Colonic mucosa (tissue), 4 donors: ENCODE measurements around the gene CHD6. TPM values are rescaled to one million over a fixed set of nuclear protein-coding genes. Genes with fewer than 3 reads are reported as not detected.

Experiments
- DNase-seq: peaks from one replicate; pipeline ENCODE4 v3.0.0-alpha.2; 2020
- H3K27ac ChIP-seq: fragments of 200-600 bp; one replicate; pipeline ENCODE4 v1.8.0; 2021
- H3K27me3 ChIP-seq: fragments of 200-600 bp; one replicate; pipeline ENCODE4 v1.8.0; 2021
- H3K36me3 ChIP-seq: fragments of 200-600 bp; one replicate; pipeline ENCODE4 v1.8.0; 2021
- H3K4me1 ChIP-seq: fragments of 200-600 bp; one replicate; pipeline ENCODE4 v1.8.0; 2021; ENCODE audit warnings: mild to moderate bottlenecking
- H3K4me3 ChIP-seq: fragments of 200-600 bp; one replicate; pipeline ENCODE4 v1.8.0; 2021
- H3K9ac ChIP-seq, 2 donors: one replicate each; pipeline ENCODE4 v1.7.0; 2013; ENCODE audit warnings: control low read depth in 2 of 2, low read depth in 2 of 2, low read length in 2 of 2
- H3K9me3 ChIP-seq: fragments of 200-600 bp; one replicate; pipeline ENCODE4 v1.8.0; 2021
- intact Hi-C: fragments of 100-400 bp; cut with DNase I; formaldehyde crosslinking; loops from one replicate; pipeline ENCODE4 v1.14.1; 2022
- total RNA-seq, 2 donors: library from RNA; stranded (reverse); fragmentation: NEBNext Ultra II Directional in 1 of 2; extraction: Animal tissue kit (Norgen Biotek cat#: 25700) in 1 of 2; gene quantifications; one replicate each; pipeline ENCODE4 v1.2.1, GENCODE V29; 2021
- TF ChIP-seq, protein P1 (sequence below): fragments of 200-600 bp; IDR thresholded peaks from one replicate; pipeline ENCODE4 v1.8.0; 2022; ENCODE audit warnings: antibody characterized with exemption, mild to moderate bottlenecking
- donor health status: healthy.
- donor health status: DM: no; HTN: no; CAD: no.
- donor health status: DM: no; HTN: no; CAD: no.

Gene CHD6
- total RNA-seq, 2 donors from 2014 or later = 18.9 to 27.2 TPM

DNA sequence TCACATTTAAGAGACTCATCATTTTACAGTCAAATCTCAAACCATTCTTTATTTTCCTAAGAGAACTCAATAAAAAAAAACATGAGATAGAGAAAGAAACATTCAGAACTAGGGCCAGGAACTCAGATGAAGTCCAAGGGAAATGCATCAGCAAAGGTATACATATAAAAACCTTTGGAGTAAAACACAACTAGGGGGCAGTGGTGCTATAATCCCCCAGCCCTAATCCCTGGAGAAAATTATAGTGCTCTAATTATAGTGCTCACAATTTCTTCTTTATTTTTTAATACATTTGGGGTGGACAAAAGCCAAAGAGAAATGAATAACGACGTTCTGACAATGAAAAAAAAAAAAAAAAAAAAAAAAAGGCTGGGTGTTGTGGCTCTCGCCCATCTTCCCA is 151.0 kb downstream of the CHD6 start:
- Histone ChIP-seq H3K4me3 (no peak overlapping the region), H3K27me3 (no peaks in the 10 kb centered on the region), H3K4me1 (no peaks in the 10 kb centered on the region), H3K9me3 (no peaks in the 10 kb centered on the region), H3K36me3 (no peaks in the 10 kb centered on the region), H3K9ac (no peak overlapping the region), H3K27ac (no peak overlapping the region)
- intact Hi-C loops = no loop called here
- DNase-seq = no peak
- TF ChIP-seq, protein P1, sequence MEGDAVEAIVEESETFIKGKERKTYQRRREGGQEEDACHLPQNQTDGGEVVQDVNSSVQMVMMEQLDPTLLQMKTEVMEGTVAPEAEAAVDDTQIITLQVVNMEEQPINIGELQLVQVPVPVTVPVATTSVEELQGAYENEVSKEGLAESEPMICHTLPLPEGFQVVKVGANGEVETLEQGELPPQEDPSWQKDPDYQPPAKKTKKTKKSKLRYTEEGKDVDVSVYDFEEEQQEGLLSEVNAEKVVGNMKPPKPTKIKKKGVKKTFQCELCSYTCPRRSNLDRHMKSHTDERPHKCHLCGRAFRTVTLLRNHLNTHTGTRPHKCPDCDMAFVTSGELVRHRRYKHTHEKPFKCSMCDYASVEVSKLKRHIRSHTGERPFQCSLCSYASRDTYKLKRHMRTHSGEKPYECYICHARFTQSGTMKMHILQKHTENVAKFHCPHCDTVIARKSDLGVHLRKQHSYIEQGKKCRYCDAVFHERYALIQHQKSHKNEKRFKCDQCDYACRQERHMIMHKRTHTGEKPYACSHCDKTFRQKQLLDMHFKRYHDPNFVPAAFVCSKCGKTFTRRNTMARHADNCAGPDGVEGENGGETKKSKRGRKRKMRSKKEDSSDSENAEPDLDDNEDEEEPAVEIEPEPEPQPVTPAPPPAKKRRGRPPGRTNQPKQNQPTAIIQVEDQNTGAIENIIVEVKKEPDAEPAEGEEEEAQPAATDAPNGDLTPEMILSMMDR = no peak

- no peak for DNase-seq
- no peaks in the 10 kb centered on the region for H3K36me3 ChIP-seq
- no peak overlapping the region for H3K4me3 ChIP-seq
- no peak overlapping the region for H3K9ac ChIP-seq
- H3K27ac ChIP-seq = no peak overlapping the region
- H3K27me3 ChIP-seq = no peaks in the 10 kb centered on the region
- intact Hi-C loops = no loop called here
- no peaks in the 10 kb centered on the region for H3K9me3 ChIP-seq
- no peaks in the 10 kb centered on the region for H3K4me1 ChIP-seq
- TF ChIP-seq, protein P1 = no peak
These were observed 154.6 kb downstream of the CHD6 start for GRCh38 chr20:41463567-41463966.

DNA sequence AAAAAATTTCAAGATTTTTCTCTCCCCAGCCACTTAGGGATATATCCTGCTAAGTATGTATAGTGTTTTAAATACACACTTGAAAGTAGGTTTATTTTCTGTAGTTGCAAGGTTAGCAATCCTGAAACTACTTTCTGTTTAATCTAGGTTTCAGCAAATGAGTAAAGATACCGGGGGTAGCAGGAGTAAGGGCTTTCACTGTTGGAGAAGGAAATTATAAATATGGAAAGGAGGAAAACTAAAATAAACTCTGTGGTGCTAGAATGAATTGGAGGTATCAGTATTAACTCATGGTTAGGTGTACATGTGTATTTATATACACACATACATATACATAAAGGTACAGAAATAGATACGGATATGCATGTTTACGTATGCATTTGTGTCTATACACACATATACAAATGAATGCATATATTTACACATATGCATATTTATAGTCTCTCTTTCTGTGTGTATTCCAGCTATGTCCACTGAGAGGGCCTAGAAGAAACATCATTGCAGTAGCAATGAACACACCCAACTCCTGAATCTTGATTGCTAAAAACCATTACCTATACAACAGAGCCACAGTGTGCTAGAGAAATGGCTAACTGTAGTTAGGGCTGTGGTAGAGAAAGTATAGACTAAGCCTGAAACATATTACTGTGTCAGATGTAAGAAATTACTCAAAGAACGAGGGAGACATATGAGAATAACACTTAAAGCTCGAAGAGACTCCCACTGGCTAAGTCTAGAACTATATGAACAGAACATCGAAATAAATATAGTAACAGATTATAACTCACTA is 155.6 kb downstream of the CHD6 start:
- no peak for DNase-seq
- Histone ChIP-seq H3K27me3 (no peaks in the 10 kb centered on the region), H3K9me3 (no peaks in the 10 kb centered on the region), H3K4me1 (no peaks in the 10 kb centered on the region), H3K4me3 (no peak overlapping the region), H3K36me3 (no peaks in the 10 kb centered on the region), H3K27ac (no peak overlapping the region), H3K9ac (no peak overlapping the region)
- TF ChIP-seq, protein P1 = no peak
- intact Hi-C loops = no loop called here

DNA sequence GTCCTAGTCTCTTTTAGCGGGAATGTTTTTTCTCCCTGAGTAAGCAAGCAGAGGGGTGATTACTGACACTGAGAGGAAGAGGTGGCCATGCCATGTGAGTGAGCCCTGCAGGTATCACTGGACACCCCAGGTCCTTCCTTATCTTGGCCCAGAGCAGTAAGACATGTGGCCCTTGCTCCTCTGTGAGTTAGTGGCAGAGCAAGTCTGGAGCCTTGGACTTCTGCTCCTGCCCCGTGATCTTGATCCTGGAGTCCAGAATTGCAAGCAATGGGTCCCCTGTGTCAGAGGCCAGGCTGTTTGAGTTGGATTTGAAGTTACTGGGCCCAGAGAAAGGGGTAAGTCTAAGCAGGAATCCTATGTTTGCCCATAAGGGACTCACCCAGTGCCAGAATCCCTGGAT is 159.4 kb downstream of the CHD6 start:
- no peaks in the 10 kb centered on the region for H3K36me3 ChIP-seq
- no peaks in the 10 kb centered on the region for H3K4me1 ChIP-seq
- intact Hi-C loops = no loop called here
- no peak overlapping the region for H3K9ac ChIP-seq
- no peak overlapping the region for H3K4me3 ChIP-seq
- no peaks in the 10 kb centered on the region for H3K9me3 ChIP-seq
- DNase-seq = no peak
- H3K27me3 ChIP-seq = no peaks in the 10 kb centered on the region
- H3K27ac ChIP-seq = no peak overlapping the region
- TF ChIP-seq, protein P1 = no peak

DNA sequence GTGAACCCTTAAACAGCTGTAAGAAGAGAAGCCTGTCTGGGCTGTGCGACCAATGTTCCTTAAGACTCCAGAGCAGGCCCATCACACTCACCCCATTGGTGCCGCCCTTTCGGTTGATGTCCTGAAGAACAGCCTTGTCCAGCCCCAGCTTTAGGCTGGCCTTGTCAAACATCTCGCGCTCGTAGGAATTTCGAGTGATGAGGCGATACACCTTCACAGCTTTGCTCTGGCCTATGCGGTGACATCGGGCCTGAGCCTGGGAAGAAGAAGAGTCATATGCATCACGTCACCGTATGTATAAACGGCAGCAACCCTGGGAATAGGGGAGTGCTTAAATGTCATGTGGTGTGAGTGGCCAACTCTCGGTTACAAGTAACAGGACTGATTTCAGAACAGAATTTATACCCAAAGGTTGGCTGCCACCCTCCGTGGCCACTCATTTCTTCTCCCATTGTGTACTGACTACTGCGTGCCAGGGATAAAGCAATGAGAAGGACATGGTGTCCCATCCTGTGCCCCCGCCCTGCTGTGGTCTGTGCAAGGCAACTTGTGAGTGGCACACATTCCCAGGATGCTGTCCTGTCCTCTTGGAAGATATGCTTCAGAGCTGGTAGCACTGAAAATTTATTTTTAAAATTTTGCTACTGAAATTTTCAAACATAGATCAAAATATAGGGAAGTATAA is 160.9 kb downstream of the CHD6 start:
- Histone ChIP-seq H3K9ac (no peak overlapping the region), H3K27me3 (no peaks in the 10 kb centered on the region), H3K4me3 (no peak overlapping the region), H3K9me3 (no peaks in the 10 kb centered on the region), H3K4me1 (no peaks in the 10 kb centered on the region), H3K36me3 (no peaks in the 10 kb centered on the region), H3K27ac (no peak overlapping the region)
- no peak for DNase-seq
- intact Hi-C loops = no loop called here
- TF ChIP-seq, protein P1 = no peak
